ENCODE measurements around the gene SYT8. TPM values are rescaled to one million over a fixed set of nuclear protein-coding genes. Genes with fewer than 3 reads are reported as not detected.

The SYT8 gene
- total and polyA plus RNA-seq, 2 of the 8 experiments (the other 6 are each of a cell fraction or from before 2014, with no cell fraction given) = not detected

DNA sequence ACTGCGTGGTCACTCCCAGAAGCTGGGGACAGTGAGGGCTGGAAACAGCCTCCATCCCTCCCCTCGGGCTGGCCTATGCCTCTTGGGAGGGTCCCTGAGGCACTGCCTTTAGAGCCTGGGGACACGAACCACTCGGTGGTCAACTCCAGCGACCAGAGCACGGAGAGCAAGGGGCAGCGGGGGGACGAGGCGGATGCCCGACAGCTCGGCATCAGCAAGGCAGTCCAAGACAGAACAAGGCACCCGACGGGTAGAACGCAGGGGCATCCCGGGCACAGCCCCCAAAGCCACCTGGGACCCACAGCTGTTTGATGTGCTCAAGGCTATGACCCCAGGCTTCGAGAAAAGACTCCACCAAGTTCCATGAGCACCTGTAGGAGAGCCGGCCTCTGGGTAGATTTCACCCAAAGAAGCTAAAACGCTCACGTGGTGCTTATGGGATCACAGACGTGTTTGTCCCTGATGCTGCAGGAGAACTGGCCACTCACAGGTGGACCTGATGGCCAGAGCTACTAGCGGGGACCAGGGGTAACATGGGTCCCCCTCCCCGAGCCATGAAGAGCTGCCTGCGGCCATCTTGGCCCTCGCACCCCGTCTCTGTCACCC is 17.6 kb downstream of the SYT8 start (continued):
- no peak for TF ChIP-seq SUZ12 (IDR thresholded peaks at IDR 0.05; ENCODE audit: low read length)
